ENCODE data around the gene ZFHX3. TPM values are rescaled to one million over a fixed set of nuclear protein-coding genes. Genes with fewer than 3 reads are reported as not detected.

The ZFHX3 gene, protein sequence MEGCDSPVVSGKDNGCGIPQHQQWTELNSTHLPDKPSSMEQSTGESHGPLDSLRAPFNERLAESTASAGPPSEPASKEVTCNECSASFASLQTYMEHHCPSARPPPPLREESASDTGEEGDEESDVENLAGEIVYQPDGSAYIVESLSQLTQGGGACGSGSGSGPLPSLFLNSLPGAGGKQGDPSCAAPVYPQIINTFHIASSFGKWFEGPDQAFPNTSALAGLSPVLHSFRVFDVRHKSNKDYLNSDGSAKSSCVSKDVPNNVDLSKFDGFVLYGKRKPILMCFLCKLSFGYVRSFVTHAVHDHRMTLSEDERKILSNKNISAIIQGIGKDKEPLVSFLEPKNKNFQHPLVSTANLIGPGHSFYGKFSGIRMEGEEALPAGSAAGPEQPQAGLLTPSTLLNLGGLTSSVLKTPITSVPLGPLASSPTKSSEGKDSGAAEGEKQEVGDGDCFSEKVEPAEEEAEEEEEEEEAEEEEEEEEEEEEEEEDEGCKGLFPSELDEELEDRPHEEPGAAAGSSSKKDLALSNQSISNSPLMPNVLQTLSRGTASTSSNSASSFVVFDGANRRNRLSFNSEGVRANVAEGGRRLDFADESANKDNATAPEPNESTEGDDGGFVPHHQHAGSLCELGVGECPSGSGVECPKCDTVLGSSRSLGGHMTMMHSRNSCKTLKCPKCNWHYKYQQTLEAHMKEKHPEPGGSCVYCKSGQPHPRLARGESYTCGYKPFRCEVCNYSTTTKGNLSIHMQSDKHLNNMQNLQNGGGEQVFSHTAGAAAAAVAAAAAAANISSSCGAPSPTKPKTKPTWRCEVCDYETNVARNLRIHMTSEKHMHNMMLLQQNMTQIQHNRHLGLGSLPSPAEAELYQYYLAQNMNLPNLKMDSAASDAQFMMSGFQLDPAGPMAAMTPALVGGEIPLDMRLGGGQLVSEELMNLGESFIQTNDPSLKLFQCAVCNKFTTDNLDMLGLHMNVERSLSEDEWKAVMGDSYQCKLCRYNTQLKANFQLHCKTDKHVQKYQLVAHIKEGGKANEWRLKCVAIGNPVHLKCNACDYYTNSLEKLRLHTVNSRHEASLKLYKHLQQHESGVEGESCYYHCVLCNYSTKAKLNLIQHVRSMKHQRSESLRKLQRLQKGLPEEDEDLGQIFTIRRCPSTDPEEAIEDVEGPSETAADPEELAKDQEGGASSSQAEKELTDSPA (N-terminal part only)
- 6.2 to 10.3 TPM (median 8.6 TPM) in 5 replicates for total RNA-seq (2022; extraction: Qiagen RNA extraction; ENCODE audit: low read depth)

DNA sequence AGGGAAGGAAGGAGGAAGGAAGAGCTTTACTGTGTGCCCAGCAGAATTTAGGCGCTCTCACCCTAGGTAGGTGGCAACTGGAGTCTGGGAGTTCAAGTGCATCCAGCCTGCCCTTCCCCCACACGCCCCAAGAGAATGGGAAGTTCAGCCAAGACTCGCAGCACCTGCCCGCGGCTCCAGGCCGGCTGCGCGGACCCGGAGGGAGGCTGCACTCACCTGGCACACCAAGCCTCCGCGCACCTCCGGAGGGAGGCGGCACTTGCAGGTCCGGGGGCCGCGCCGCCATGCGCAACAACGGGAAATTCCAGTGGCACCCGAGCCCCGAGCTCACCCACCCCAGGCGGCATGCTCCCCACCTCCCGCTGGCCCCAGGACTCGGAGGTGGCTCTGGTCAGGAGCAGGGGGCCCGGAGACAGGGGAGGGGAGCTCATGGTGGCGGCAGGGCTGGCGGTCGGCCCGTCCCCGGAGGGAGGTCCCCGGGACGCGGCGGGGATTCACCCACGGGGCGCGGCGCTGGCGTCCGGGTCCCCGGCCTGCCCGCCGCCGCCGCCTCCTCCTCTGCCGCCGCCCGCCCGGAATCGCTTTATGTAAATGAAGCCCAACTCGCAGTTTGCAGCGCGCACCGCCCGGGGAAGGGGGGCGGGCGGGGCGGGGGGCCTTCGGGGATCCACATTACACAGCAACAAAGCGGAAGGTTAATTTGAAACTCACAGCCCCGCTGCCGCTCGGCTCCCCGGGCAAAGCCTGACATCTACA, at the start of gene ZFHX3:
ZFHX3 (minus strand) TSS at position 593 of the 756 bp plus-strand sequence. CDS start 87,983 bp downstream, outside the sequence.

All from A549 treated with DMSO at 1 μM for 4 hours (cell line).